ENCODE measurements around the gene LFNG. TPM values are rescaled to one million over a fixed set of nuclear protein-coding genes. Genes with fewer than 3 reads are reported as not detected.

LFNG gene
- total RNA-seq, 1 donor from 2014 or later = 19.0 TPM

GRCh38 chr7:2509298-2509906 is 10.2 kb upstream of the LFNG start:
- no peak for TF ChIP-seq CTCF (IDR thresholded peaks at IDR 0.05; ENCODE audit: unreplicated experiment)
- no peak overlapping the region for H3K4me3 Mint-ChIP-seq
- H3K27ac Mint-ChIP-seq = no peak overlapping the region
- H3K4me1 Mint-ChIP-seq = peaks cover 9% of the 10 kb centered on the region
- no peak for DNase-seq (ENCODE audit: low spot score in 2 of 2, unreplicated experiment in 2 of 2)
- no peaks in the 10 kb centered on the region for H3K27me3 Mint-ChIP-seq (ENCODE audit: low read depth)
- H3K9me3 Mint-ChIP-seq = no peaks in the 10 kb centered on the region
- H3K36me3 Mint-ChIP-seq = no peaks in the 10 kb centered on the region

- Mint-ChIP-seq H3K9me3 (no peaks in the 10 kb centered on the region), H3K36me3 (no peaks in the 10 kb centered on the region), H3K27me3 (ENCODE audit: low read depth) (no peaks in the 10 kb centered on the region), H3K27ac (no peak overlapping the region), H3K4me1 (peaks cover 9% of the 10 kb centered on the region), H3K4me3 (no peak overlapping the region)
- DNase-seq (ENCODE audit: low spot score in 2 of 2, unreplicated experiment in 2 of 2) = no peak
- no peak for TF ChIP-seq CTCF (IDR thresholded peaks at IDR 0.05; ENCODE audit: unreplicated experiment)
Observed at GRCh38 chr7:2510130-2510776, 9.3 kb upstream of the LFNG start.

- no peak overlapping the region for H3K27ac Mint-ChIP-seq
- no peaks in the 10 kb centered on the region for H3K27me3 Mint-ChIP-seq (ENCODE audit: low read depth)
- H3K4me1 Mint-ChIP-seq = peaks cover 9% of the 10 kb centered on the region
- no peaks in the 10 kb centered on the region for H3K9me3 Mint-ChIP-seq
- no peak overlapping the region for H3K4me3 Mint-ChIP-seq
- H3K36me3 Mint-ChIP-seq = no peaks in the 10 kb centered on the region
- TF ChIP-seq CTCF (IDR thresholded peaks at IDR 0.05; ENCODE audit: unreplicated experiment) = no peak
- DNase-seq (ENCODE audit: low spot score in 2 of 2, unreplicated experiment in 2 of 2) = no peak
Observed at GRCh38 chr7:2510909-2511768, 8.4 kb upstream of the LFNG start.

- Mint-ChIP-seq H3K36me3 (no peaks in the 10 kb centered on the region), H3K27ac (no peak overlapping the region), H3K4me1 (peaks cover 14% of the 10 kb centered on the region), H3K4me3 (no peak overlapping the region), H3K27me3 (ENCODE audit: low read depth) (no peaks in the 10 kb centered on the region), H3K9me3 (no peaks in the 10 kb centered on the region)
- no peak for DNase-seq (ENCODE audit: low spot score in 2 of 2, unreplicated experiment in 2 of 2)
- no peak for TF ChIP-seq CTCF (IDR thresholded peaks at IDR 0.05; ENCODE audit: unreplicated experiment)
Observed at GRCh38 chr7:2511769-2512168, 7.8 kb upstream of the LFNG start.

- no peaks in the 10 kb centered on the region for H3K9me3 Mint-ChIP-seq
- no peak for DNase-seq (ENCODE audit: low spot score in 2 of 2, unreplicated experiment in 2 of 2)
- no peak overlapping the region for H3K4me3 Mint-ChIP-seq
- H3K27me3 Mint-ChIP-seq (ENCODE audit: low read depth) = no peaks in the 10 kb centered on the region
- TF ChIP-seq CTCF (IDR thresholded peaks at IDR 0.05; ENCODE audit: unreplicated experiment) = no peak
- no peaks in the 10 kb centered on the region for H3K36me3 Mint-ChIP-seq
- peaks cover 18% of the 10 kb centered on the region for H3K4me1 Mint-ChIP-seq
- H3K27ac Mint-ChIP-seq = no peak overlapping the region
Observed at GRCh38 chr7:2512179-2512661, 7.4 kb upstream of the LFNG start.

Data from mesothelial cell of epicardium (in vitro differentiated cells).